ENCODE results near the gene KIAA0753.

Gene KIAA0753

DNA sequence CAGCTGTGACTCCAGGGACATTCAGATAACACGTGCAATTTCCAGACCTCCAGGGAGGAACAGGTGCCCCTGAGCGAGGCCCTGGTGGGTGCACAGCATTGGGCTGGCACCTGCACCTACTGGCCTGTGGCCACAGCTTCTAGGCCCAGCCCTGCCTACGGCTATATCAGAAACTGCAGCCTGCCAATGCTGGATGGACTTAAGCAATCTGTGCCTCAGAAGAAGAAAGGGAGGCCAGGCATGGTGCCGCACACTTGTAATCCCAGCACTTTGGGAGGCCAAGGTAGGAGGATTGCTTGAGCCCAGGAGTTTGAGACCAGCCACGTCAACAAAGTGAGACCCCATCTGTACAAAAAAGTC is 96.5 kb downstream of the KIAA0753 start:
- no peak for DNase-seq

DNA sequence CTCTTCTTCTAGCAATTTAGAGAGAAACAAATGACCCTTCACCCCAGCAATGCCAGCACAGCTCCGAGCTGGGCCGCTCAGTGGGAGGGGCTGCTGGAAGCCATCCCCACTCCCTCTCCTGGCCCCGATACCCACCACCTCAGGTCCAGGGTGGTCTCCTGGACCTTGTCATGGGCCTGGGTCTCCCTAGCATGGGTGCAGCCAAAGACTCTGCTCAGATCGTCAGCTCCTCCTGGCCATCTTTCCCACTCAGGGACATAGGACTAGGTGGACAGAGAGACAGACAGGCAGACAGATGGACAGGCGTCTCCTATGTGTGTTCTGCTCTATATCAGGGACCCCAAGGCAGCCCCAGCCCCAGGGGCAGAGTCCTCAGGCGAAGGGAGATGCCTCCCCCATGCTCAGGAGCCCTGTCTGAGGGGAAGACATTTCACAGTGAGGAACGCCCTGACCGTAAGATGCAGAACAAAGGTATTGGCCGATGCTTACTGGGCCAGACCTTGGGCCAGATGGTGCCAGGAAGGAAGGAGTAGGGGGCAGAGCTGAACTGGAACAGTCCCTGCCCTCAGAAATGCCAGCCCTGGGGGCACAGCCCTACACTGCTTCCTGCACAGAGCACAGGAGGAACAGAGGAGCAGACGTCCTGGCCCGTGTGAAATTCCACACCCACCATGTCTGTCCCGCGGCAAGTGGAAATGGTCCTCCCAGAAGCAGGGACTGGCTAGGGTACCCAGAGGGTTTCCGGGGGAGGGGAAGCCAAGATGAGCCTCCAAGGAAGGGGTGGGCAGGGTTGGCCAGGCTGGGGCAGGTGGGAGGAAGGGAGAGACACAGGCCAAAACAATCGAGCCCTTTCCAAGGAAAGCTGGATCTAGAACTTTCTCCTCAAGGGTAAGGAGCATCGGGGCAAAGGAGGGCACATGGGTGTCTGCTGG is 97.2 kb downstream of the KIAA0753 start:
- no peak for DNase-seq

DNA sequence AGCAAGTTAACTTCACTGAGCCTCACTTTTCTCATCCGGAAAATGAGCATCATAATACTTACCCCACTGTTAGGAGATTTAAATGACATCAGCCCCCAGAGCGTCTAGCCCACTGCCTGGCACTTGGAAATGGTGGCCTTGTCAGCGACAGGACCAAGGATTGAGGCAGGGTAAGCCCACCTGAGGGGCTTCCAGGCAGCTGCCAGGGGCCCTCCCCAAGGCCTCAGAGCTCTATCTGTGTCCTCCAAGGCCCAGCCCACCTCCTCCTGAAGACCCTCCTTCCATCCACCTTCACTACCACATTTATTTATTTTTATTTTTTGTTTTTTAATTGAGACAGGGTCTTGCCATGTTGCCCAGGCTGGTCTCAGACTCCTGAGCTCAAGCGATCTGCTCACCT is 97.9 kb downstream of the KIAA0753 start:
- no peak for DNase-seq

DNA sequence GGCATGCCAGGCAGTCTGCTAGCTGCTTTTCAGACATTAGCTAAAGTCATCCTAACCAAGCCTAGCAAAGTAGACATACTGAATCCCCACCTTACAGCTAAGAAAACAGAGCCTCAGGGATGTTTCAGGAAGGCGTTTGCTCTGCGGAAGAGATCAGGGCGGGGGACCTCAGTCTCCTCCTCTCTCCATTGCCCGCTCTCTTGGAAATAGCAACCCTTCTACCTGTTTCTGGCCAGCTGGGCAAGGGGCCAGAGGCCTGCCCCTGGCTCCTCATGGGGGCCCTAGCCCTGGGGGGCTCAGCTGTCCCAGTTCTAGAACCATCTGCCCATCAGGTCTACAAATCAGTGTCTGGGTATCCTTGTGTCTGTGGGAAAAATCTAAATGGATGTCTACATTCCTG is 98.6 kb downstream of the KIAA0753 start:
- no peak for DNase-seq

DNA sequence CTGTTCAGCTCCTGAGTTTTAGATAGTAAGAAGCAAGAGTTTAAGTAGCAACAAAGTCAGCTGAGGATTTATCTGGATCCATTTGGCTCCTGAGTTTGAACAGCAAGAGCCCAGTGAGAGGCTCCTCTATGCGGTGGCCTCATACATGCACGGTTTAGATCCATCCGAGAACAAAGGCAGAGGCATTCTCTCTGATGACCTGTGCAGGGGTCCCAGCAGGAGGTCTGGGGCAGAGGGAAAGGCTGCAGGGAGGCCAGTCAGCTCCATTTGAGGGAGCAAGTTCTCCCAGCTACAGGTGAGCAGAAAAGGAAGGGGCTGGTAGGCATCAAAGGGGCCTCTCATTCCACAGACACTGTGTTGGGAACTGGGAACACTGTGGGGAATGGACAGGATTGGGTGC is 100.6 kb downstream of the KIAA0753 start:
- no peak for DNase-seq

DNA sequence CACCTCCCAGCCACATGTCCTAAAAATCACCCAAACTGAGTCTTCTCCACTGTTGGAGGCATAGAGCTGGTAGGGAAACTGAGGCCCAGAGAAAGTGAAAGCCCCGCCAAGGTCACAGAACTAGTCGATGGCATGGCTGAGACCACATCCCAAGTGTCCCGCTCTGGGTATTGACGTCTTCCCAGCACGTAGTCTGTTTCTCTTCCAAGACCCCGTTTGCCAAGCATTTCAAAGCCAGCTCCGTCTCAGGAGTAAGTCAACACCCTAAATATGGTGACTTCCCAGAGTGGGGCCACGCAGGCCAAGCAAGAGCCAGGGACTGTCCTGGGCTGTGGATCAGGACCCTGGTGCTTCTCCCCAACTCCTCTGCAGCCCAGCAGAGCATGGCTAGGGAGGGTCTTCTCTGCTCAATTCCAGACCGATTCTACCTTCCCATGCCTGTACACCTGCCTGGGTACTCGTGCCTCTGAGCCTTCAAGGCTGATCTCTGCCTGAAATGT is 103.9 kb downstream of the KIAA0753 start:
- DNase-seq: no peak

DNA sequence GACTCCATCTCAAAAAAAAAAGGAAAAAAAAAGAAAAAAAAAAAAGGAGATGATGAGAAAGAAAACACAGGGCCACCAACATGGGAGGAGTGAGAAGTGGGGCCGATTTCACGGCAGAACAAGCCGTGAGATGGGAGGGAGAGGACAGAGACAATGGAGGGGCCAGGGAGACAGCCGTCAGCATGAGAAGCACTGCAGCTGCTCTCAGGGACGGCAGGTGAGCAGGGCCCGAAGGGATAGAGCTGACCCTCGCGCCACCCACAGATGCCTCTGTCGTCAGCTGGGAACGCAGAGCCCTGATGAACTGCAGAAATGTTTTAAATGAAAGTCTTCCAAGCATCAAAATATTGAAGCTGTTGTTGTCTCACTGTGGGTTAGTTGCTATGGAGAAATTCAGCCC is 104.5 kb downstream of the KIAA0753 start:
- DNase-seq: no peak

DNA sequence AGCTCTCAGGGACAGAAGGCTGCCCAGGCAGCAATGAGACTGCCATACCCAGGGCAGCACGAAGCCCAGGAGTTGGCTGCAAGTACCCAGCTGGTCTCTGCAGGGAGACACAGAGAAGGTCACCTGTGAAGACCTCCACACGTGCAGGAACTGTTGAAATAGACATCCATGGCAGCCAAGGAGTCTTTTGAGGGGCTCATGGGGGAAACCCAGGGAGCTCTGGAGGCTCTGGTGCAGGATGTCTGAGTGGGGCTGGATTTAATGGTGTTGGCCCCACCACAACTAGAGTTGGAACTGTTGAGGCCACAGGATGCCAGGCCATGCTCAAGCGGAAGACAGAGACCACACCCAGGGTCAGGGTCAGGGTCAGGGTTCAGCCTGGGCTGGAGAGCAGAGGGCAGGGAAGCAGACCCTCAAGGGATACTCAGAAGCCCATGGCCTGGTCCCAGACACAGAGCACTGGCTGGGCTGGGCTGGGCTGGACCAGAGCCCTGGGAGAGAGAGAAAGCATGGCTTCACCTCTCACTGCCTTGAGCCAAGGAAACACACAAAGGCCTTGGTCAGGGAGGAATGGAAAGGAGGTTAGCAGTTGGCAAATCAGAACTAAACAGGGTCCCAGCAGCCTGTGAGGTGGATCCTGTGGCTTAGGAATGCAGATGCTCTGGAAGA is 105.5 kb downstream of the KIAA0753 start:
- DNase-seq: no peak

DNA sequence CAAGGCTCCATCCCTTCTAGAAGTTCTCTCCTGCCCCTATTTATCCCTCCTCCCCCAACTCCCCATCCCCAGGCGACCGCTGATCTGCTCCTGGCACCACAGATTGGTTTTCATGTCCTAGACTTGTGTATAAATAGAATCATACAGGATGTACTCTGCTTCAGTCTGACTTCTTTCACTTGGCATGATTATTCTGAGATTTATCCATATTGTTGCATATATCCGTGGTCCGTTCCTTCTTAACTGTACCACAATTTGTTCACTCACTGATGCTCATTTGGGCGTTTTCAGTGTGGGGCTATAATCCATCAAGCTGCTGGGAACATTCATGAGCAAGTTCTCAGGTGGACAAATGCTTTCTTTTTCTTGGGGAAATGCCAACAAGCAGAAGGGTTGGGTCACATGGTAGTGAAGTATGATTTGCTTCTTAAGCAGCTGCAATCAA is 108.0 kb downstream of the KIAA0753 start:
- no peak for DNase-seq

DNA sequence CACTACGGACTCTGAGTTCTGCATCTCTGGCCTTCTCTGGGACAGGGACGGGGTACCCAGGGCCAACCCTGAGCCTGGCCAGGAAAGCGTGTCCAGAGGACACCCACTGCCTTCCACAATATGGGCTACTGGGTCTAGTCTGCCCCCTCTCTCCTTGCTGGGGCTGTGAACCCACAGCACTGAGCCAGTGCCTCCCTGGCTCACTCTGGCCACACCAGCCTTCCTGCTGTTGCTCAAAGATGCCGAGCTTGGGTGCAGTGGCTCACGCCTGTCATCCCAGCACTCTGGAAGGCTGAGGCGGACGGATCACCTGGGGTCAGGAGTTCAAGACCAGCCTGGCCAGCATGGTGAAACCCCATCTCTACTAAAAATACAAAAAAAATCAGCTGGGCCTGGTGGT is 108.9 kb downstream of the KIAA0753 start:
- DNase-seq: no peak

DNA sequence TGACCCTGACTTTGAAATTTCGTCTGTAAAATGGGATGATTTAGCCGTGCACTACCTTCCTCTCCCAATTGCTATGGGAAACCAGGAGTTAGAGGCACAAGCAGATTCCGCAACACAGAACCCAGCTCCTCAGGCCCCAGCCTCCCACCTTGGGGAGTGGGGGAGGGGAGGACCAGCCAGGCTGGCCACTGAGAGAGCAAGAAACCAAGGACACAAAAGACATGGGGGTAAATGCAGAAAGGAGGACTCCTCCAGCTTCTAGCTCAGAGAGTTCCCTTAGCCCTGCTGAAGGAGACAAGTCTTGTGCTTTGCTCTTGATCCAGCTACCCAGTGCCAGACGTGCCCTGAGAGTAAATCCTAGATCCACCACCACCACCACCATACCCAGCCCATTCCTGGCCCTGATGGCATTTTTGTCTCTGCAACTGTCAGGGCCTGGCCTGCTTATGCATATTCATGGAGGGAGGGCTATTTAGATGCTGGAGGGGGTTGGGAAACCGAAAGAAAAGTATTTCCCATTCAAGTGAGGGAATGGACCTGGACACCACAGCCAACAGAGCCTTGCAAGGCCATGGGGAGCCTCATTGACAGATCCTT is 110.1 kb downstream of the KIAA0753 start:
- no peak for DNase-seq

DNA sequence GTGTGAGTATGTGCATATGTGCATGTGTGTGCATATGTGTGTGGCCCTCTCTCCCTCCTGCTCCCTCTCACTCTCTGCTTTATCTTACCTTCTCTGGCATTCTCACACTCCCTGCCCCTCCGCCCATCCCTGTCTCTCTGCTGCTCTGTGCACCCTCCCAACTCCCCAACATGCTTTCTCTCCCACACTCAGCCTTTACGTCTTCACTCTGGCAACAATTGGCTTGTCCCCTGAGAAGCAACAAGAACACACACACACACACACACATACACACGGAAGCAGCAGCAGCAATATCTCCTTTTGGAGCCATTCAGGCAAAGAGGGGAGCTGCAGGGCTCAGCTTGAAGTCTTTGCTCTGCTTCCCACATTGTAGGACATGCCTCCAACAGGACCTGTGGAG is 112.0 kb downstream of the KIAA0753 start:
- DNase-seq: no peak
